Measurements from ENCODE around the gene AGL.
"Not testable (repeated sequence)": the region's sequence is repeated elsewhere in the genome, so short reads cannot be mapped to it uniquely, and the experiment has no call there.

AGL gene

DNA sequence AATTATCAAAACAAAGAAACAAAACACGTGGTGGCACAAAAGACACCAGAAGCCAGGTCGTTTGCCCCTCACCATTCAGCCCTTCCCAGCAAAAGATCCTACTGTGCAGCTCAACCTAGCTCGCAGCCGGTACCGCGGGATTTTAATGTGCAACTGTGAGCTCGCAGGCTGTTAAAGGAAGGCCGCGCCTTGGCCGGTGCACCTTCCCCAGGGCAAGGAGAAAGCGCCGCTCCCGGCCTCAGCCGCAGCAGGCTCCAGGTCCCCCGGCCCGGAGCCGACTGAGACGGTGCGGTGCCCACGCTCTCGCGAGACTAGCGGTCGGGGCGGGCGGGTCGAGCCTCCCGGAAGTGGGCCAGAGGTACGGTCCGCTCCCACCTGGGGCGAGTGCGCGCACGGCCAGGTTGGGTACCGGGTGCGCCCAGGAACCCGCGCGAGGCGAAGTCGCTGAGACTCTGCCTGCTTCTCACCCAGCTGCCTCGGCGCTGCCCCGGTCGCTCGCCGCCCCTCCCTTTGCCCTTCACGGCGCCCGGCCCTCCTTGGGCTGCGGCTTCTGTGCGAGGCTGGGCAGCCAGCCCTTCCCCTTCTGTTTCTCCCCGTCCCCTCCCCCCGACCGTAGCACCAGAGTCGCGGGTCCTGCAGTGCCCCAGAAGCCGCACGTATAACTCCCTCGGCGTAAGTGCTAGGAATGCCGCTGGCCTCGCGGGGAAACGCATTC is at the start of gene AGL:
Gene AGL (plus strand): TSS at position 618 of the 715 bp plus-strand sequence. CDS start 682 bp downstream, outside the sequence.
- Mint-ChIP-seq H3K36me3 (peaks cover 8% of the 10 kb centered on the region), H3K27ac (peak within 1 kb of the TSS; percentile 95), H3K4me3 (peak within 1 kb of the TSS; percentile 95), H3K27me3 (no peaks in the 10 kb centered on the region), H3K4me1 (peaks cover 39% of the 10 kb centered on the region), H3K9me3 (no peaks in the 10 kb centered on the region)

DNA sequence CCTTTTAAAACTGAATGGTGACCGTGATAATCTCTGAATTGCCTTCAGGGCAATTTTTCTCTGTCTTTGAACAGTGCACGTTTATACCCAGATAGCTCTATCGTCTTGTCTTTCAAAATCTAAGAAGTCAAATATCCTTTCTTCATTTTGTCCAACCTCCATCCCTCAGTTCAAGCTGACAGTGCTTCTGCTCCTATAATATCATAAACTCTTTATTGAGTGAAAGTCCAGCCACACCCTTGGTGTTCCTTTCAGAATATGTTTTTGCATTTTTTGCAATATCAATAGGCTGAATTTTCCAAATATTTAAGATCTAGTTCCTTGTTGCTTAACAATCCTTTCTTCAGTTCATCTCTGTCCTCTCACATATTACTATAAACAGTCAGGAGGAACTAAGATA is 48.6 kb upstream of the AGL start:
- Mint-ChIP-seq H3K27ac (no peak overlapping the region), H3K27me3 (peaks cover 8% of the 10 kb centered on the region), H3K36me3 (no peaks in the 10 kb centered on the region), H3K4me1 (no peaks in the 10 kb centered on the region), H3K9me3 (no peaks in the 10 kb centered on the region), H3K4me3 (no peak overlapping the region)

DNA sequence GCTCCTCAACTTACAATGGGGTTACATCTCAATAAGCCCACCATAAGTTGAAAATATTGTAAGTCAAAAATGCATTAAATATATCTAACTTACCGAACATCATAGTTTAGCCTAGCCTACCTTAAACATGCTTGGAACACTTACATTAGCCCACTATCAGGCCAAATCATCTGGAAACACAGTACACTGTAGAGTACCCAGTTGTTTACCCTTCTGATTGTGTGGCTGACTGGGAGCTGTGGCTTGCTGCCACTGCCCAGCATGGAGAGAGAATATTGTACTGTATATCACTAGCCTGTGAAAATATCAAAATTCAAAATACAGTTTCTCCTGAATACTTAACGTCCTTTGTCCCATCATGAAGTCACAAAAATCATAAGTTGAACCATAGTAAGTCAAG is 43.3 kb upstream of the AGL start:
- H3K27me3 Mint-ChIP-seq: peaks cover 7% of the 10 kb centered on the region
- no peaks in the 10 kb centered on the region for H3K9me3 Mint-ChIP-seq
- H3K27ac Mint-ChIP-seq: no peak overlapping the region
- no peak overlapping the region for H3K4me3 Mint-ChIP-seq
- no peaks in the 10 kb centered on the region for H3K36me3 Mint-ChIP-seq
- H3K4me1 Mint-ChIP-seq: peaks cover 5% of the 10 kb centered on the region

DNA sequence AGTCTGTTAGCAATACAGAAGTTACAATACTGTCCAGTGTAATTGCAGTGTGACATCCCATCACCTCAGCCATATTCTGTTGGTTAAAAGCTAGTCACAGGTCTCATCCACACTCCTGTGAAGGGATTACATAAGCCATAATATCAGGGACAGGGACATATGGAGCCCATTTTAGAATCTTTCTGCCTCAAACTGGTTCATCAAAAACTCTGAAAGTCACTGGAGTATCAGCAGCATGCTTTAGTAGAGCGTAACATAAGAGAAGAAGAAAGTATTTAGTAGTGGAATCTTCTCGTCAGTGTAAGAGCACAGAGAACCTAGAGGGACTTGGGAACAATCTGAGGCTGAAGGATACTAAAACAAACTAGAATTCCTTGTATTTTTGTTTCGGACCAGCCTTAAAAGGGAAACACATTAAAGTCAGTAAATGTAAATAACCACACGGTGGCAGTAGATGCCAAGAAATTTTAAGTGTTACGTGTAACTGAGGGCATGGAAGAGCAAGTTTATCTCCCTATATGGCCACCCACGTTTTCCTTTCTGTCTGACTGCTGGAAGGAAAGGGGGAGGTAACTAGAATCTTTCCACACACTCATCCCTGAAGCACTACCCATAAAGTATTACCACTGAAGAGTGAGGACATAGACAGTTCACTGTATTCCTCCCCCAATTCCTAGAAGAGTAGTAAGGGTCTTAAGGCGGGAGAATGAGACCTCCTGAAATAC is 41.6 kb upstream of the AGL start:
- peaks cover 5% of the 10 kb centered on the region for H3K4me1 Mint-ChIP-seq
- H3K27ac Mint-ChIP-seq: no peak overlapping the region
- no peak overlapping the region for H3K4me3 Mint-ChIP-seq
- H3K9me3 Mint-ChIP-seq: no peaks in the 10 kb centered on the region
- no peaks in the 10 kb centered on the region for H3K36me3 Mint-ChIP-seq
- H3K27me3 Mint-ChIP-seq: peaks cover 5% of the 10 kb centered on the region

DNA sequence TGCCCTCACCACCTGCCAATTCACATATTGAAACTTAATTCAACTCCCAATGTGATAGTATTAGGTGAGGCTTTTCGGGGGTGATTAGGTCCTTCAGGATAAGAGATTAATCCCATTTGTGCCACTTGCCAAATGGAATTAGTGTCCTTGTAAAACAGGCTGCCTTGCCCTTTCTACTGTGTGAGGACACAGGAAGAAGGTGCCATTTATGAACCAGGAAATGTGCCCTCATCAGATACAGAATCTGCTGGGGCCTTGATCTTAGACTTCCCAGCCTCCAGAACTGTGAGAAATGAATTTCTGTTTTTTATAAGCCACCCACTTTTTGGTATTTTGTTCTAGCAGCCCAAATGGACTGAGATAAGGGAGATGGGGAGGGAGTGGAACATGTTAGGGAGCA is 39.1 kb upstream of the AGL start:
- no peak overlapping the region for H3K27ac Mint-ChIP-seq

DNA sequence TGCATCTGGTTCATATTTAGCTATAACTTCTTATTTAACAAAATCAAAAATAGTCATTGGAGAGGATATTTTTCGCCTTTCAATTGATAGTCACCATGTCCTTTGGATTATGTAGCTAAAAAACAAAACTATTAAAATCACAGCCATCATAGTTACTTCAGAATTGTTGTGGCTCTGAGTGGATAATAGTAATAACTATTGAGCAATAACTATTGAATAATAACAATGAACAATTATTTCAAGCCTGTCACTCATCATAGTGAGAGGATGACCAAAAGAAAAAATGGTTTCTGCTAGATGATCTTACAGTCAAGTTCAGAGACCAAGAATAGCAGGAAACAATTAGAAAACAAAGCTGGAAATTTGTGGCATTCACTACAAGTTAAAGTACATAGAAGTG is 38.4 kb upstream of the AGL start:
- H3K27me3 Mint-ChIP-seq: peaks cover 8% of the 10 kb centered on the region

More for the DNA sequence above, 39.1 kb upstream of the AGL start:
- no peak overlapping the region for H3K4me3 Mint-ChIP-seq
- H3K9me3 Mint-ChIP-seq: no peaks in the 10 kb centered on the region
- H3K36me3 Mint-ChIP-seq: no peaks in the 10 kb centered on the region
- H3K27me3 Mint-ChIP-seq: peaks cover 6% of the 10 kb centered on the region
- peaks cover 5% of the 10 kb centered on the region for H3K4me1 Mint-ChIP-seq

DNA sequence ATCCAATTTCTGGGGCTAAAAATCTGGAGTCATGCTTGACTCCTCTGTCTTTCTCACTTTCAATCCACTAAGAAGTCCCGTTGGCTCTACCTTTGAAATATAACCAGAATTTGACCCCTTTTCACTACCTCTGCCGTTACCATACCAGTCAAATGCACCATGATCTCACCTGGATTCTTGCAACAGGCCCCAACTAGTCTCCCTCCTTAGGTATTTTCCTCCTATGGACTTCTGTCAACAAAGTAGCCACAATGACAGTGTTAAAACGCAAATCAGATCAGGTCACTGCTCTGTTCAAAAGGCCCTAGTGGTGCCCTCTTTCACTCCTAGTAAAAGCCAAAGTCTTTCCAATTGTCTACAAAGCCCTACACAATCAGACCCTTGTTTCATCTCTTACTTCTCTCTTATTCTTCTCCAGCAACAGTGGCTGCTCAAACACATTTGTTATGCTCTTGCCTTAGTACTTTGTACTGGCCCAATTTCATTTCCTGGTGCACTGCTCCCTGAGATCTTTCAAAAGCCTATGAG is 35.7 kb upstream of the AGL start:
- no peaks in the 10 kb centered on the region for H3K4me1 Mint-ChIP-seq
- H3K27ac Mint-ChIP-seq: no peak overlapping the region
- peaks cover 2% of the 10 kb centered on the region for H3K27me3 Mint-ChIP-seq
- H3K9me3 Mint-ChIP-seq: no peaks in the 10 kb centered on the region
- H3K36me3 Mint-ChIP-seq: no peaks in the 10 kb centered on the region
- no peak overlapping the region for H3K4me3 Mint-ChIP-seq

More for the DNA sequence above, 38.4 kb upstream of the AGL start:
- H3K4me1 Mint-ChIP-seq: peaks cover 5% of the 10 kb centered on the region
- no peak overlapping the region for H3K4me3 Mint-ChIP-seq
- no peaks in the 10 kb centered on the region for H3K9me3 Mint-ChIP-seq
- H3K27ac Mint-ChIP-seq: no peak overlapping the region
- H3K36me3 Mint-ChIP-seq: no peaks in the 10 kb centered on the region

DNA sequence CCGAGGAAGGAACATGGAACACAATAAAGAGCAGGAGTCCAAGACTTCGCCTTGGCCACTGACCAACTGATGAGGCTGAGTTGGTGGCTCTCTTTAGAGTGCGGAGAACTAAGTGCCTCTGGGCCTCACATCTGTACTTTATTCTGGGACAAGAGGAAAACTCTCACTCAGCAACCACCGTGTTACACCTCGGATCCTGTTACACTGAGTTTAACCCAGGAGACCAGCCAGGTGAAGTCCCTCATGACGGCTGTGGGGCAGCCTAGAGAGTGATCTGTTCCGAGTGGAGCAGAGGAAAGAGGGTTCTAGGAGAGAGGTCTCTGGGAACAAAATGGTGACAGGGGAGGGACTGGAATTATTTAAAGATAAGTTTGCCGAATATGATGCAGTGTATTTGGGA is 33.5 kb upstream of the AGL start:
- no peak overlapping the region for H3K4me3 Mint-ChIP-seq
- H3K27ac Mint-ChIP-seq: no peak overlapping the region
- H3K4me1 Mint-ChIP-seq: peaks cover 13% of the 10 kb centered on the region
- peaks cover 2% of the 10 kb centered on the region for H3K27me3 Mint-ChIP-seq
- H3K36me3 Mint-ChIP-seq: no peaks in the 10 kb centered on the region
- H3K9me3 Mint-ChIP-seq: no peaks in the 10 kb centered on the region

DNA sequence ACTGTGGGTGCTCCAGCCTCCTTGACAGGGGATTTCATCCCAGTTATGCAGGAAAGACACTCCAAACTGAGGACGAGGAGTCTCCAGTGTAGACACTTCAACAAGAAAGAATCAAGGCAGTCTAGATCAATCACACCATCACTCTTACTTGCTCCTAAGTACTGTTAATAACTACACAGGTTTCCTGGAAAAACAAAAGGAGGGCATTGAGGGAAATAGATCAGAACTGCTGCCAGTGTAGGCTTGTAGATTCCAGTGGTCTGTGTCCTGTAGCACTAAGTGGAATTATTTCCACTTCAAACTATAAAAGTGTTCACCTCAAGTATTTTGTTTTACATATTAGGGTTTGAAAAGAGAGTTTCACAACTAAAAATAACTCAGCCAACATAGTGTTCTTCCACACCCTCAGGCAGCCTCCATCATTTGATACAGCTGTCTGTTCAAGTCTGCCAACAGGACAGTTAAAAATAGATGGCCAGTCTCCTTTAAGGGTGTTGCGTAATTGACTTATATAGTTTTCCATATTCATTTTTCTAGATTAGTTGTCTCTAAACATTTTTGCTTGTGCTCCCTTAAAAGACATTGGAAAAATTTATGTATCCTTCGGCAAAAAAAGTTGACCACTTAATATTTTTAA is 32.0 kb upstream of the AGL start:
- peaks cover 2% of the 10 kb centered on the region for H3K27me3 Mint-ChIP-seq
- H3K27ac Mint-ChIP-seq: no peak overlapping the region
- peaks cover 18% of the 10 kb centered on the region for H3K4me1 Mint-ChIP-seq
- H3K4me3 Mint-ChIP-seq: no peak overlapping the region
- H3K36me3 Mint-ChIP-seq: no peaks in the 10 kb centered on the region
- H3K9me3 Mint-ChIP-seq: no peaks in the 10 kb centered on the region

DNA sequence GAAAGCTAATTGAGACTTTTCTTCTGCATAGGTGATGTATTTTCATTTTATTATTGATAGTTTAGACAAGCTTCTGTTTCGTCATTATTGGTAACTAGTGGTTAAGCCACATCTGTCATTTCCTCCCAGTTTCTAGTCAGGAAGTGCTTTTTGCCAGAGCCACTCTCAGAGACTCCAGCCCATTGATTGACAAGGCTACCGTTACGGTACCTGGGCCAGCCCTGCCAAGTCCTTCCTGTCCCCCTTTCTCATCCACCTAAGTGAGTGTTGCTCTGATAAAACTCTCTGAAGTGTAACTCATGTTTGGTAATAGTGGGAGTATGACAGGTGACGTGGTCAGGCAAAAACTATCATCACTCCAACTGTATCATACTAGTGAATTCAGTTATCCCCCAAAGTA is 29.6 kb upstream of the AGL start:
- no peak overlapping the region for H3K4me3 Mint-ChIP-seq
- peak overlapping the region; percentile 35 for H3K27ac Mint-ChIP-seq
- H3K36me3 Mint-ChIP-seq: peaks cover 2% of the 10 kb centered on the region
- H3K4me1 Mint-ChIP-seq: peaks cover 18% of the 10 kb centered on the region
- peaks cover 5% of the 10 kb centered on the region for H3K9me3 Mint-ChIP-seq
- H3K27me3 Mint-ChIP-seq: peaks cover 5% of the 10 kb centered on the region

DNA sequence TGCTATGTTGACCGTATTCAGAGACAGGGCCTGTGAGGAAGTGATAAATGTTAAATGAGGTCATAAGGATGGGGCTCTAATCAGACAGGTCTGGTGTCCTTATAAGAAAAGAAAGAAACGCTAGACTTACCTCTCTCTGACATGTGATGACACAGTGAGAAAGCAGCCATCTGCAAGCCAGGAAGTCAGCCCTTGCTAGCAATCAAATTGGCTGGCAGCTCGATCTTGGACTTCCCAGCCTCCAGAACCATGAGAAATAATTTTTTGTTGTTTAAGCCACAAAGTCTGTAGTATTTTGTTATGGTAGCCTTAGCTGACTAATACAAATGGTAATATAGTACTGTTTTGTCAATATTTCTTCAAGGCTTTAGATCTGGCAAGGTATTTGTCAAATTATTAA is 25.1 kb upstream of the AGL start:
- H3K27me3 Mint-ChIP-seq: peaks cover 2% of the 10 kb centered on the region
- peaks cover 3% of the 10 kb centered on the region for H3K36me3 Mint-ChIP-seq
- peaks cover 13% of the 10 kb centered on the region for H3K4me1 Mint-ChIP-seq
- H3K9me3 Mint-ChIP-seq: peaks cover 10% of the 10 kb centered on the region
- no peak overlapping the region for H3K27ac Mint-ChIP-seq
- H3K4me3 Mint-ChIP-seq: no peak overlapping the region

DNA sequence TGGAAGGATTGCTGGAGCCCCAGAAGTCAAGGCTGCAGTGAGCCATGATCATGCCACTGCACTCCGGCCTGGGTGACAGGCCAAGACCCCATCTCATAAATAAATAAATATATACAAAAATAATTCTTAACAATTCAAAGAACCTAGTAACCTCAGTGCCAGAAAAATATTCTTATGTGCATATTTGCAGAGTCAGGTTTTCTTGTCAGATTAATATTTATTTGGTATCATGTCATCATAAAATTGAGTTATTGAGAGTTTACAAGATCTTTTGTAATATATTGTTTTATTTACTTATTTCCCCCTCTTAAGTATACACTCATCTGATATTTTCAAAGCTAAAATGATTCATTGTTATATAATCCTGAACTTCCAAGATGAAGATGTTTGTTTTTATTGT is 24.5 kb upstream of the AGL start:
- Mint-ChIP-seq H3K4me3 (no peak overlapping the region), H3K36me3 (peaks cover 3% of the 10 kb centered on the region), H3K27ac (no peak overlapping the region), H3K4me1 (peaks cover 7% of the 10 kb centered on the region), H3K9me3 (peaks cover 10% of the 10 kb centered on the region), H3K27me3 (peaks cover 2% of the 10 kb centered on the region)

DNA sequence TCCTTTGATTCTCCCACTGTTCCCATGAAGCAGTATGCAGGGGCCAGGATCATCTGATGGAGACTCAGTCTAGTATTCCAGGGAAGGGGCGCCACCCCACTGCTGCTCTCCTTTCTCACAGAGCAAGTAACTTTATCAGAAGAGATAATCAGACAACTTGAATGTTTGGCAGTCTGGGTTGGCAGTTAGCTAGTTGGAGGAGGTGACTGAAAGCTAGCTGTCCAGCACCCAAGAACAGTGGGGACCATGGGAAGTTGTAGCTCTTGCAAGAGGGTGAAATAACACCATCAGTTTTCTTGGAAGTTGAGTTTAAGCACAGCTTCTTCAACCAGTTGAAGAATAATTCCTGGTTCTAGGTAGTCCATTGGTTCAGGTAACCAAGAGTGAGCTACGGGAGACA is 22.2 kb upstream of the AGL start:
- Mint-ChIP-seq H3K9me3 (peaks cover 10% of the 10 kb centered on the region), H3K4me1 (no peaks in the 10 kb centered on the region), H3K27me3 (peaks cover 2% of the 10 kb centered on the region), H3K27ac (no peak overlapping the region), H3K36me3 (peaks cover 5% of the 10 kb centered on the region), H3K4me3 (no peak overlapping the region)

DNA sequence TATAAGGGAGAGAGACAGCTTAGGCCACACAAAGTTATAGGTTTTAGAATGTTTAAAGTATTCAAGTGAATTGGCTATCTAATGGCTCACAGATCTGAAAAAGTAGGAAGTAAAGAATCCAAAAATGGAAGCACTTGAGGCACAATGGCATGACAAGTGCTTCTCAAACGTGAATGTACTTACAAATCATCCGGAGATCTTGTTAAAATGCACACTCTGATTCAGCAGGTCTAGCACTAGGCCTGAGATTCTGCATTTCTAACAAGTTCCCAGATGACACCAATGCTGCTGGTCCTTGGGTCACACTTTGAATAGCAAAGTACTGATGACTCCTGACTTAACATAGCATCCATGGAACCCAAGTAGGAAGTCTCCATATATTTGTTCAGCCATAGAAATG is 20.9 kb upstream of the AGL start:
- Mint-ChIP-seq H3K36me3 (peaks cover 5% of the 10 kb centered on the region), H3K27me3 (peaks cover 2% of the 10 kb centered on the region), H3K4me3 (no peak overlapping the region), H3K27ac (no peak overlapping the region), H3K4me1 (no peaks in the 10 kb centered on the region), H3K9me3 (peaks cover 10% of the 10 kb centered on the region)

DNA sequence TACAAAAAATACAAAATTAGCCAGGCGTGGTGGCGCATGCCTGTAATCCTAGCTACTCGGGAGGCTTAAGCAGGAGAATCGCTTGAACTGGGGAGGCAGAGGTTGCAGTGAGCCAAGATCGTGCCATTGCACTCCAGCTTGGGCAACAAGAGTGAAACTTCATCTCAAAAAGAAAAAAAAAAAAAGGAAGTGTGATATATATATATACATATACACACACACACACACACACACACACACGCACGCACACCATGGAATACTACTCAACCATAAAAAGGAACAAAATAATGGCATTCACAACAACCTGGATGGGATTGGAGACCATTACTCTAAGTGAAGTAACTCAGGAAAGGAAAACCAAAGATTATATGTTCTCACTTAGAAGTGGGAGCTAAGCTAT is 16.2 kb upstream of the AGL start:
- not testable (repeated sequence) for H3K27ac Mint-ChIP-seq, H3K4me1 Mint-ChIP-seq, H3K9me3 Mint-ChIP-seq, H3K36me3 Mint-ChIP-seq, H3K27me3 Mint-ChIP-seq, H3K4me3 Mint-ChIP-seq
